SH-SY5Y (cell line): ENCODE results near the gene SLC16A12.
A peak's percentile ranks its signal among the peaks of the same experiment; 100 is the strongest.

Experiments
- GATA2 ChIP-seq: IDR thresholded peaks from 2 replicates; pipeline ENCODE4 v1.6.1; 2011; ENCODE audit warnings: mild to moderate bottlenecking, low read depth, low read length
- GATA3 ChIP-seq: IDR thresholded peaks from 2 replicates; pipeline ENCODE4 v1.6.1; 2011; ENCODE audit warnings: low read depth, mild to moderate bottlenecking, low read length, moderate library complexity

Gene SLC16A12

DNA sequence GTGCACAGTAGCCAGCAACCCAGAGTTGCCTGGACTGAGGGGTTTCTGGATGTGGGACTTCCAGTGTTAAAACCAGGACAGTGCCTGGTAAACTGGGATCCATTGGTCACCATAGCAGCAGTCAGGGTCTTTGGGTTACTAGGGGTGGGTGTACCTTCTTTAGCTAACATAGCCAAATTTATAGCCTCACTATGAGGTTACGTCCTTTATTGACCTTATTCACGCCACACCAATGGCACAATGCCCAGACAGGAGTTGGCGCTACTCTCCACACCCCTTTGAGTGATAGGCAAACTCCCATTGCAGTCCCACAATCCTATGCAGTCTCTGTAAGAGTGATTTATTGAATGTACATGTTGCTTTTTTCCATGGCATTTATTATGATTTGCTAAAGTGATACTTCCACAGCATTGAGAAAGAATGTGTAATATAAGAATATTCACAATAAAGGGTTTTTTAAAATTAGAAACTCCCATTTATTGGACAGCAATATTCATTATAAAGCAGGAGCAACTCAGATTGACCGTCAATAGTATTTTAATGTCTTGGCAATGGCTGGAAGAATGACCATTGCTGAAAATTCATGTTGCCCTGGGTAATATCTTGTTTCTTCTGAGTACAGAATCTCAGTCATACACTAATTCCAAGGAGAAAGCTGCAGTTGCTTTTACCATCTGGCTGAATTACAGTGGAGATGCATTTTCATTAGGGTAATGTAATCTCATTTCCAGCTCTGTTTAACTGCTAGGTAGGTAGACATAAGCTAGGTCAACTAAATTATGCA lies 95.0 kb downstream of the SLC16A12 start:
- TF ChIP-seq GATA3 (no peak), GATA2 (no peak)

DNA sequence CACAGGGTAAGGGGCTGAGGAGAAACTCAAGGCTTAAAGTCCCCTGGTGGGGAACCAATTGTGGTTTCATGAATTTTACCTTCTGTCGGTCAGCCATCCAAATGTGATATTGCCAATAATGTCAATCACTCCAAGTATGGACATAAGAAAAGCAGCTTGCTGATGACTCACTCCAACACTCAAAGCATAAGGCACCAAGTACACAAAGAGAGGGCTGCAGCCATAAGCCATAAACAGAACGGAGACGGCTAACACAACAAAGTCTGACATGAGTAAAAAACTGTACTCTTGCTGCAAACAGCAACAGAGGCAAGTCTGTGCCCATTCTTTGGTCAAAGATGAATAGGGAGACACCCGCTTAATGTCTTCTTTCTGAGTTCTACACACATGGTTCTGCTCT lies 96.9 kb downstream of the SLC16A12 start:
- TF ChIP-seq GATA2 (no peak), GATA3 (no peak)

DNA sequence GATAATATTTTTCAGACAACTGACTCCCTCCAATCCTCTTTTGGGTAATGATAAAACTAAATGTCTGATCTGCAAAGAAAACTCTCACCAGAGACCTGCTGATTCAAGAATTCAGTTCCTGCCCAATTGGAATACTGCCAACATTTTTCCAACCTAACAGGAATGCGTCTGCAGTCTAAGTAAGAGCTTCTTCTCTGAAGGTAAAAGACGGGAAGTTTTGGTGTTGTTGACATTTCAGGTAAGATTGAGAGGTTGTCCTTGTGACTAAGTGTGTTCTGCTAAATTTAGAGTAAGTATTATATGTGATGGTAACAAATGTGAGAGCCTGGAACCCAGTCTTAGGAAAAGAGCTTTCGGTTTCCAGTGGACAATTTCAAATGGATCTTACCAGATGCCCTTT lies 103.4 kb downstream of the SLC16A12 start:
- TF ChIP-seq GATA3 (no peak), GATA2 (no peak)

DNA sequence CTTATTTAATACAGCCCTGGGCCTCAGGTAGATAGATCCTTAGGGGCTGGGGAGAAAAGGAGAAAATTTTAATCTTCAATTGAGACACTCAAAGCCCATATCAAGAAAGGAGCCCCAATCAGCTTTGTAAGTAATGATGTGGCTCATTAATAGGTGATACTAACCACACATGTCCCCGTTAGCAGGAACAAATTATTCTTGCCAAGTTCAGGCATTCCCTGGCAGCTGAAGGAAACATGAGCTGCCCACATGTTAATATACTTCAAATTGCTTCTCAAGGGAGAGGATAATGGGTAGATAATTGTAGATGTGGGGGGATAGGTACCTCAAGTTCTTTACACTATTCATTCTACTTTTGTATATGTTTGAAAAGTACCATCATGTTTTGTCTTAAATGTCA lies 106.5 kb downstream of the SLC16A12 start:
- TF ChIP-seq GATA3: no peak
- no peak for TF ChIP-seq GATA2

DNA sequence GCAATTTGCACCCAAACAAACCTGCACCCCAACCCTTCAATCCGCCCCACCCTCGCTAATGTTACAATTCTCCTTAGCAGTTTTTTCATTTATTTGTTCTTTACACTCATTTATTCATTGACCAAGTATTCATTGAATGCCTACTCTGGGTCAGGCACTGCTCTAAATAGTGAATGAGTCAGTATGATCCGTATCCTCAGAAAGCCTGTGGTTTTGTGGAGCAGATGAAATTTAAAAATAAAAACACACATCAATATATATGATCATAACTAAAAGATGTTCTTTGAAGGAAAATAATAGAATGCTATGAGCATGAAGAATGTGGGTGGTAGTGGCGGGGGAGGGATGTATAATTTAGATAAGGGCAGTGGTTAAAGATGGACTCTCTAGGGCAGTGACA lies 107.8 kb downstream of the SLC16A12 start:
- TF ChIP-seq GATA3 (no peak), GATA2 (no peak)

- TF ChIP-seq GATA2: no peak
- no peak for TF ChIP-seq GATA3
These were observed 109.0 kb downstream of the SLC16A12 start for GRCh38 chr10:89426230-89426868.

- TF ChIP-seq GATA3: no peak
- TF ChIP-seq GATA2: no peak
These were observed 110.4 kb downstream of the SLC16A12 start for GRCh38 chr10:89425000-89425399.

GRCh38 chr10:89421018-89421476 lies 114.3 kb downstream of the SLC16A12 start:
- no peak for TF ChIP-seq GATA2
- TF ChIP-seq GATA3: no peak

DNA sequence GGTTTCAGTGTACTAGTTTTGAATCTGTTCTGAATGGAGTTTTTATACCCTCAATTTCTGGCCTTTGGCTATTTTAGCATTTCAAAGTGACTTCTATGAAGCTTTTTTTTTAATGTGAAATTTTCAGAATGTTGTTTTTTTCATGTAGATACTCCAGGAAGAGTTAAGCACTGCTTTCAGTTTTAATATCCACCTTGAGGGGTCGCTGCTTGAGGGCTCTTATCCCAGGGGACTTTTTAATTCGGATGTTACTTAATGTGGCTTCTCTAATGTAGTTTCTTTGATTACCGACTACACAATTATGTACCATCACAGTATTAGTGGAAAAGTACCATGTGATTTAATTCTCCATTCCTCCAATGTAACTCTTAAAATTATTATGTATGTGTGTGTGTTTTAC lies 115.8 kb downstream of the SLC16A12 start:
- TF ChIP-seq GATA2 (no peak), GATA3 (no peak)

DNA sequence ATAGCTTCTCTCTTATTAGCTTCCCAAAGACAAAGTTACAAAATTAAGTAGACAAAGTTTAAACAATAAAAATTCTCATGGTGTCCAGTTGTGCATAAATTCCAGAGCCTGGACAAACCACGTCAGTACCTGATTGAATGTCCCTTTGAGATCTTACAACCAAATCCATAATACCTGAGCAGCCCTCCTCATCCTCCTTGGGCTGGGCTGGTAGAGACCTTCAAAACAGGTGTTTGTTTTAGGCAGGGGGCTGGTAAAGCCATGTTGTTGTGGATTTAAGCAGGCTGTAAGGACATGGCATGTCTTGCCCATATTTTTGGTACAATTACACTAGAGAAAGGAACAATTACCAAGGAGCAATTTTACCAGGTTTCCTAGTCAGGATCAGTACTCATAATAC lies 118.9 kb downstream of the SLC16A12 start:
- no peak for TF ChIP-seq GATA2
- no peak for TF ChIP-seq GATA3

GRCh38 chr10:89414879-89415821 lies 120.2 kb downstream of the SLC16A12 start:
- TF ChIP-seq GATA3 (no peak), GATA2 (peak; percentile 71; the same call in 1 of the 2 replicates)

- TF ChIP-seq GATA3 (no peak), GATA2 (0 out of 2 replicates have a peak, but pooled peaks have one; percentile 18)
These were observed 121.1 kb downstream of the SLC16A12 start, which contains the start of gene IFIT5 for GRCh38 chr10:89414146-89414878. TSS of gene IFIT5 (plus strand) at chr10:89414568. CDS start at chr10:89414799, 231 bp downstream.

- TF ChIP-seq GATA2 (no peak), GATA3 (no peak)
These were observed 121.9 kb downstream of the SLC16A12 start for GRCh38 chr10:89413398-89413912.
